ENCODE data around the gene PARD3.

DNA sequence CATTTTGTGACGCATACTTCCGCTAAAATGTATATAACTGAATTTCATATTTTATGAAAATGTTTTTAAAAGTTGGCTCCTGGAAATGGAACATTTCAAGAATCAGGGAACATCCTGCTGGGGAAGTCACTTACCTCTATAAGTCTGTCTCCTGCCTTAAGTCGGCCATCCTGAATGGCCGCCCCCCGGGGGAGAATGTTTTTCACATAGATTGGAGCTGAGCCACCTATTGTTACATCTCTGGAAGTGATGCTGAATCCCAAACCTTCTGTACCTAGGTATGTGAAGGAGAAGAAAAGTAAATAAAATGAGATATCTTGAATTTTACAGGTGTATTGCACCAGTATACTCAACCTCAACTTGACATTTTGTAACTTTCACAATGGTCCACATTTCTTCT is 437.3 kb downstream of the PARD3 start:
- TF ChIP-seq CTCF (IDR thresholded peaks at IDR 0.05; ENCODE audit: insufficient read depth, low read length, poor library complexity, severe bottlenecking) (no peak), EZH2phosphoT487 (conservative IDR thresholded peaks at IDR 0.05; ENCODE audit: low read length) (no peak)
